Activated CD8-positive, alpha-beta memory T cell treated with anti-CD3 and anti-CD28 coated beads for 48 hours (primary cell): ENCODE measurements around the gene PRR20G.
"Not testable (repeated sequence)": the region's sequence is repeated elsewhere in the genome, so short reads cannot be mapped to it uniquely, and the experiment has no call there.

Experiments used
- DNase-seq, 3 experiments: peaks; one replicate each; pipeline ENCODE4 v3.0.0-alpha.2; 2020; ENCODE audit warnings: low read depth in 2 of 3, low spot score in 2 of 3

PRR20G gene

GRCh38 chr3:127287840-127288239 is at the start of gene PRR20G:
Gene PRR20G, minus strand, starts transcription at chr3:127288046. Its CDS starts 681 bp downstream, at chr3:127287365.
- no peak for DNase-seq

- no peak for DNase-seq
These were observed 49.2 kb upstream of the PRR20G start for GRCh38 chr3:127337001-127337400.

GRCh38 chr3:127336101-127336500 is 48.3 kb upstream of the PRR20G start:
- no peak for DNase-seq

- no peak for DNase-seq
These were observed 42.5 kb upstream of the PRR20G start for GRCh38 chr3:127330385-127330784.

GRCh38 chr3:127329631-127330285 is 41.9 kb upstream of the PRR20G start:
- DNase-seq = no peak

GRCh38 chr3:127328421-127328820 is 40.6 kb upstream of the PRR20G start:
- DNase-seq = no peak

GRCh38 chr3:127326341-127326740 is 38.5 kb upstream of the PRR20G start:
- no peak for DNase-seq

- DNase-seq = no peak
These were observed 37.7 kb upstream of the PRR20G start for GRCh38 chr3:127325629-127325961.

GRCh38 chr3:127324913-127325628 is 37.2 kb upstream of the PRR20G start:
- no peak for DNase-seq

GRCh38 chr3:127324076-127324475 is 36.2 kb upstream of the PRR20G start:
- DNase-seq = no peak

- no peak for DNase-seq
These were observed 35.7 kb upstream of the PRR20G start for GRCh38 chr3:127323581-127323980.

GRCh38 chr3:127321371-127321770 is 33.5 kb upstream of the PRR20G start:
- no peak for DNase-seq

- DNase-seq = no peak
These were observed 32.8 kb upstream of the PRR20G start for GRCh38 chr3:127320529-127321121.

- no peak for DNase-seq
These were observed 28.8 kb upstream of the PRR20G start for GRCh38 chr3:127316685-127317084.

GRCh38 chr3:127312818-127313217 is 25.0 kb upstream of the PRR20G start:
- DNase-seq = no peak

- DNase-seq = not testable (repeated sequence)
These were observed 21.0 kb upstream of the PRR20G start for GRCh38 chr3:127308821-127309220.

GRCh38 chr3:127307916-127308315 is 20.1 kb upstream of the PRR20G start:
- DNase-seq = no peak

GRCh38 chr3:127307112-127307835 is 19.4 kb upstream of the PRR20G start:
- no peak for DNase-seq

GRCh38 chr3:127306361-127307111 is 18.7 kb upstream of the PRR20G start:
- DNase-seq = no peak

- DNase-seq = no peak
These were observed 17.7 kb upstream of the PRR20G start for GRCh38 chr3:127305499-127306060.
